ENCODE results near the gene PDE3A. TPM values are rescaled to one million over a fixed set of nuclear protein-coding genes. Genes with fewer than 3 reads are reported as not detected.

Gene PDE3A
- total RNA-seq, 1 experiment from 2014 or later, result 29.0 TPM

DNA sequence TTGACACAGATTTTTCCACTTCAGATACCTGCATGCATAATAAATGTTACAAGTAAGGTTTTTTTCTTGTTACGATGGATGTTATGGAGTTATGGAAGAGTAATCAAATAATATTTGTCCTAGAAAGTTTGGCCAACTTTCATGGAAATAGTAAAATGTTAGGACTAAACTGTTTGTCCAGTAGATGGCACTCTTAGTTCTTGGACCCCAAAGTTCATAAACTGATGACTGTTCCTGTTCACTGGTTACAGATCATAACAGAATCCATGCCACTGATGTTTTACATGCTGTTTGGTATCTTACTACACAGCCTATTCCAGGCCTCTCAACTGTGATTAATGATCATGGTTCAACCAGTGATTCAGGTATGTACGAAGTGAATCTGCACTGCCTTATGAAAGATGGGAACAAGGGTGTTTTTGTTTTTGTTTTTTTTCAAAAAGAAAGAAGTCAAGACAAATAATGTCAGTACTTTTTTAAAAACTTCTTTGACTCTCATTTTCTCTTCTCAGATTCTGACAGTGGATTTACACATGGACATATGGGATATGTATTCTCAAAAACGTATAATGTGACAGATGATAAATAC lies 278.0 kb downstream of the PDE3A start:
- in situ Hi-C loops (cut with HindIII; ENCODE audit: low pct_unique_long_range_greater_than_20kb, low sequenced_read_pairs), result no loop called here
- peak; percentile 78 for DNase-seq (ENCODE audit: low read depth, low spot score)

DNA sequence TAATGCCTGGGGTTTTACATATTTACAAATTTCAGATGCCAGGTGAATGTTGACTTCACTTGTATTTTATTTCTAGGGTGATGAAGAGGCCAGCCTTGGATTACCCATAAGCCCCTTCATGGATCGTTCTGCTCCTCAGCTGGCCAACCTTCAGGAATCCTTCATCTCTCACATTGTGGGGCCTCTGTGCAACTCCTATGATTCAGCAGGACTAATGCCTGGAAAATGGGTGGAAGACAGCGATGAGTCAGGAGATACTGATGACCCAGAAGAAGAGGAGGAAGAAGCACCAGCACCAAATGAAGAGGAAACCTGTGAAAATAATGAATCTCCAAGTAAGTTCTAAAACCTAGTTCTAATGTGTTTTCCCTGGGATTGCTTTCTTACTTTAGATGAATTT lies 285.5 kb downstream of the PDE3A start:
- in situ Hi-C loops (cut with HindIII; ENCODE audit: low pct_unique_long_range_greater_than_20kb, low sequenced_read_pairs), result no loop called here
- no peak for DNase-seq (ENCODE audit: low read depth, low spot score)

DNA sequence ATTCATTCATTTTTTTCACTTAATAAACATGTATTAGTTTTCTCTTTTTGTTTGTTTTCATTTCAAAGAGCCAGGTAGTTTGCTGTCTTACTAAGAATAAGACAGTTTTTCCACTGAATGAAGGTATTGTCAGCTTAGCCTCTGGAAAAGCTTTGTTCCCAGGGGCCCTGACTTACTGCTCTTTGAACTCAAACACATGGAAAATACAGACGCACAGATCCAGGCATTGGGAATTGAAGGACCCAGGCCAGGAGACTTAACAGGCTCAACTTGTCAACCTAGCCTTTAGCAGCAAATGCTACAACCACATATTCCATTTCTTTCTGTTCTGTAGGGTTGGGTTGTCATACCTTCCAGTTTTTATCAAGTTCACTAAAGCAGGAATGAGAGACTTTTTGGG lies 288.3 kb downstream of the PDE3A start:
- in situ Hi-C loops (cut with HindIII; ENCODE audit: low pct_unique_long_range_greater_than_20kb, low sequenced_read_pairs), result no loop called here
- peak; percentile 75 for DNase-seq (ENCODE audit: low read depth, low spot score)

DNA sequence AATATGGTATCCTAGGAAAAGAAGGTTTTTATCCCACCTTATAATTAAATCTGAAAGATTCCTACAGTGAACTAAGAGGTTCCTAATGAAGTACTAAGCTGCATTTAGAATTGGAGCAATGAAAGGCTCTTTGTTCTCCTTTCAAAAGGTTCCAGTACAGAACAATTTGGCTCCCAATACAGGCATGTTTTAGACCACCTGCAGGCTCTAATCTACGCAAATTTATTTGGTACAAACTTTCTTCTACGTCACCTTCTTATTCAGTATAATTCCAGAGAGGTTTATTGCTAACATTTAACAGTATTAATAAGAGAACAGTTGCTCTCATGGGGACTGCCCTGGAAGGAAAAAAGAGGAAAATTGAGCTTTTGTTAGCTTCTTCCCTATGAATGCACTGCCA lies 289.2 kb downstream of the PDE3A start:
- DNase-seq (ENCODE audit: low read depth, low spot score), result peak; percentile 88
- in situ Hi-C loops (cut with HindIII; ENCODE audit: low pct_unique_long_range_greater_than_20kb, low sequenced_read_pairs), result no loop called here

DNA sequence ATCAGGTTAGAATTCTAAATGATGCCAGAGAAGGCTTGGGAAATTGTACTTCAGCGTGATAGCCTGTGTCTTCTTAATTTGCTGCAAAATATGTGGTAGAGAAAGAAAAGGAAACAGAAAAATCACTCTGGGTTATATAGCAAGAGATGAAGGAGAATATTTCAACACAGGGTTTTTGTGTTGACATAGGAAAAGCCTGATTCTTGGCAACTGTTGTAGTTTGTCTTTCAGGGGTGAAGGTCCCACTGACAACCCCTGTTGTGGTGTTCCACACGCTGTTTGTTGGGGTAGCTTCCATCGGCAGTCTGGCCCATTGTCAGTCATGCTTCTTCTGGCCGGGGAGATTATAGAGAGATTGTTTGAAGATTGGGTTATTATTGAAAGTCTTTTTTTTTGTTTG lies 313.0 kb downstream of the PDE3A start:
- no peak for DNase-seq (ENCODE audit: low read depth, low spot score)
- in situ Hi-C loops (cut with HindIII; ENCODE audit: low pct_unique_long_range_greater_than_20kb, low sequenced_read_pairs), result no loop called here

DNA sequence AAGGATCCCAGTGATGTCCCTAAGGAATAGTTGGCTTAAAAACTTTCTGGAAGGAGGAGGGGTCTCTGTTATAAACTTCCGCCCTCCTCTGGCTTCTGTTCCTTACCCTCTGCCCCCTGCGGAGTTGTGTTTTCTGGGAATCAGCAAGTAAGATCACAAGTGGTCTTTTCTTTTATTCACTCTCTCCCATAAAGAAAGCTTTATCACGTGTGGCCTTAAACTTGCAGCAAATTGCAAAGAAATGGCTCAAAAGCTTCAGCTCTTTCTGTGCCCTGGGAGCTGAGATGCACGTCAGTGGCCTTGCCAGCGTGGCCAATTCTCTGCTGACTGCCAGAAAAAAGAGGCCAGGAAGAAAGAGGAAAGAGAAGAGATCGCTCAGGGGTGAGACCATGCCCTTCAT lies 326.9 kb downstream of the PDE3A start, which contains the start of gene SLCO1C1:
Gene SLCO1C1 (plus strand): TSS at position 101 of the 400 bp plus-strand sequence. CDS start 4,245 bp downstream, outside the sequence.
- DNase-seq (ENCODE audit: low read depth, low spot score), result peak; percentile 63
- in situ Hi-C loops (cut with HindIII; ENCODE audit: low pct_unique_long_range_greater_than_20kb, low sequenced_read_pairs), result no loop called here

GRCh38 chr12:20696181-20696905 lies 328.0 kb downstream of the PDE3A start:
- in situ Hi-C loops (cut with HindIII; ENCODE audit: low pct_unique_long_range_greater_than_20kb, low sequenced_read_pairs), result no loop called here
- DNase-seq (ENCODE audit: low read depth, low spot score), result peak; percentile 34

- DNase-seq (ENCODE audit: low read depth, low spot score), result no peak
- in situ Hi-C loops (cut with HindIII; ENCODE audit: low pct_unique_long_range_greater_than_20kb, low sequenced_read_pairs), result loop anchor here (25.0 kb wide), 1 partner anchor 136 kb away; no protein-coding TSS in a partner anchor
Observed at GRCh38 chr12:20701106-20701505, 332.8 kb downstream of the PDE3A start.

- no peak for DNase-seq (ENCODE audit: low read depth, low spot score)
- in situ Hi-C loops (cut with HindIII; ENCODE audit: low pct_unique_long_range_greater_than_20kb, low sequenced_read_pairs), result loop anchor here (25.0 kb wide), 1 partner anchor 132 kb away; no protein-coding TSS in a partner anchor
Observed at GRCh38 chr12:20704860-20705259, 336.5 kb downstream of the PDE3A start.

- in situ Hi-C loops (cut with HindIII; ENCODE audit: low pct_unique_long_range_greater_than_20kb, low sequenced_read_pairs), result loop anchor here (25.0 kb wide), 1 partner anchor 125 kb away; no protein-coding TSS in a partner anchor
- DNase-seq (ENCODE audit: low read depth, low spot score), result no peak
Observed at GRCh38 chr12:20711846-20712245, 343.5 kb downstream of the PDE3A start.

DNA sequence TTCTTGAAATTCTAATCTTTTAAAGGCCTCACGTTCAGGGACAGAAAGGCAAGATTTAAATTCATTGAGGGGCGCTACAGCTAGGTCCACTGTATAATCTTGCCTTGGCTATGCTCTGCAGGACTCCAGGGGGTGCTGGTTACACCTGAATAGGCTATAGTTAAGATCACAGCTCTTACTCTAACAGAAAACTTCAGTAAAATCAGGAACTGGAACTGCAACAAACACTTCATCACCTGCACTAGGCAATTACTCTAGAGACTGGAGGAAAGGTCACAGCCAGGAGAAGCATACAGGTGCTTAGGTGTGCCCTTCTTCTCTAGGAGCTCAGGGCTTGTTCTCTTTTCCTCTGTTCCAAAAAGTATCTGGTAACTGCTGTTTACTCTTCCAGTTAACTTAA lies 347.7 kb downstream of the PDE3A start:
- DNase-seq (ENCODE audit: low read depth, low spot score), result no peak
- in situ Hi-C loops (cut with HindIII; ENCODE audit: low pct_unique_long_range_greater_than_20kb, low sequenced_read_pairs), result loop anchor here (25.0 kb wide), 1 partner anchor 121 kb away; no protein-coding TSS in a partner anchor

DNA sequence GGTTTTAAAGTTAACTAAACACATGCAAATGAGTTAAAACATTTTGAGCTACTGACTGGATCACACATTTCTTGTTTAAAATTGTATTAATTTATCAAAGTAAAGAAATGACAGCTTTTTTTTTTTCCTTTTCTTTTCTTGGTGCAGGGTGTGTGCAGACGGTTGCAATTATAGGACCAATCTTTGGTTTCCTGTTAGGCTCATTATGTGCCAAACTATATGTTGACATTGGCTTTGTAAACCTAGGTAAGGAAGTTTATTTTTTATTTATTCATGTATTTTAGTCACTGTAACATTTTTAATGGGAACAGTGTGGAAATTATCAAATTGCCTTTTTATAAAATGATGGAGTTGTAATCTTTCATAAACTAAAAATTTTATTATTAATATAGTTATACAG lies 348.6 kb downstream of the PDE3A start:
- in situ Hi-C loops (cut with HindIII; ENCODE audit: low pct_unique_long_range_greater_than_20kb, low sequenced_read_pairs), result loop anchor here (25.0 kb wide), 1 partner anchor 120 kb away; no protein-coding TSS in a partner anchor

GRCh38 chr12:20718294-20718693 lies 350.0 kb downstream of the PDE3A start:
- in situ Hi-C loops (cut with HindIII; ENCODE audit: low pct_unique_long_range_greater_than_20kb, low sequenced_read_pairs), result loop anchor here (25.0 kb wide), 1 partner anchor 119 kb away; no protein-coding TSS in a partner anchor

More for the DNA sequence above, 348.6 kb downstream of the PDE3A start:
- no peak for DNase-seq (ENCODE audit: low read depth, low spot score)

DNA sequence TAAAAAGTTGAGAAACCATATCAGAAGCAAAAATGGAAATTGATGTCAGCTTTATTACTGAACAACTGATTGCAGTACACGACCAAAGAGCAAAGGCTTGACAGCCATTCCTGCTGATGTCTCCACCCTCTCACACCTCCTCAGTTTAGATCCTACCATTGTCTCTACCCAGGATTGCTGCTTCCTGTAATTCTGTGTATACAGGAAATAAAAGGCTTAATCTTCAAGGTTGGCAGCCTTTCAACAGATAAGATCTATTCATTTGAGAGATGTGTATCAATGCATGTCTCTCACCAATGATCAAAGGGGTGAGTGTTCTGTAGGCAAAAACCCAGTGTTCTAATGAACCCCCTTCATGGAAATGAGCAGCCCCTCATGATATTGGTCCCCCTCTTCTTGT lies 353.8 kb downstream of the PDE3A start:
- in situ Hi-C loops (cut with HindIII; ENCODE audit: low pct_unique_long_range_greater_than_20kb, low sequenced_read_pairs), result loop anchor here (25.0 kb wide), 1 partner anchor 115 kb away; no protein-coding TSS in a partner anchor
- DNase-seq (ENCODE audit: low read depth, low spot score), result no peak

More at GRCh38 chr12:20718294-20718693, 350.0 kb downstream of the PDE3A start:
- no peak for DNase-seq (ENCODE audit: low read depth, low spot score)

DNA sequence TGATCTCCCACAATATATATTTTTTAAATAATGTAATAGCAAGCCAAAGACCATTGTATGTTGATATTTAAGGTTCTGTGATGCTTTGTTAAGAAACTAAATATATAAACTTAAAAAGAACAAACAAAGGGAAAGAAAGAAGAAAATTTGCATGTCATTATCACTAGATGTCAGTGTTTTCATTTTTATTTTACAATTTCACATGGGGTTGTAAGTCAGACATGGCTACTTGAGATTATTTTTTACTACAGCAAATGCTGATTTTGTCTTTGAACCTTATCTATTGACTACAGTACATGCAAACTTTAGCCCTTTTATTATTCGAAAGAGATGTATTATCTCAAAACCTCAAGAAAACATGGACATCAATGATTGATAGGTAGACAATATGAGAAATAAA lies 362.9 kb downstream of the PDE3A start:
- no peak for DNase-seq (ENCODE audit: low read depth, low spot score)

More for the DNA sequence above, 362.9 kb downstream of the PDE3A start:
- in situ Hi-C loops (cut with HindIII; ENCODE audit: low pct_unique_long_range_greater_than_20kb, low sequenced_read_pairs), result no loop called here
